ENCODE data around the gene B3GAT2. TPM values are rescaled to one million over a fixed set of nuclear protein-coding genes. Genes with fewer than 3 reads are reported as not detected.

The B3GAT2 gene
- polyA plus RNA-seq, 1 donor (not counting 4 experiments of a cell fraction or from before 2014, with no cell fraction given) = 0.01 TPM

- FAIRE-seq = no peak
- H3K4me2 ChIP-seq (ENCODE audit: control insufficient read depth, extremely low read depth, insufficient read depth, low read depth, low read length) = no peak overlapping the region
- H3K79me2 ChIP-seq (ENCODE audit: control insufficient read depth, insufficient read depth, low read length) = no peaks in the 10 kb centered on the region
- no peaks in the 10 kb centered on the region for H3K36me3 ChIP-seq (ENCODE audit: control insufficient read depth in 2 of 2, extremely low read depth in 1 of 2, insufficient read depth in 2 of 2, low read length in 2 of 2)
- no peaks in the 10 kb centered on the region for H3K9me1 ChIP-seq (ENCODE audit: control insufficient read depth, extremely low read depth, insufficient read depth, low read length)
- H3K9ac ChIP-seq (ENCODE audit: control insufficient read depth, extremely low read depth, insufficient read depth, low read length) = no peak overlapping the region
- H3K27me3 ChIP-seq (ENCODE audit: control insufficient read depth, extremely low read depth, insufficient read depth, low read length) = peaks cover 48% of the 10 kb centered on the region
- H3K4me1 ChIP-seq (ENCODE audit: control insufficient read depth, extremely low read depth, insufficient read depth, low read length) = peaks cover 4% of the 10 kb centered on the region
- DNase-seq (ENCODE audit: low read depth, low spot score) = no peak
- no peak overlapping the region for H3K4me3 ChIP-seq (ENCODE audit: control insufficient read depth in 2 of 3, extremely low read depth in 1 of 3, insufficient read depth in 2 of 3, low read depth in 1 of 3, low read length in 3 of 3)
- dilution Hi-C loops (cut with MboI; ENCODE audit: extremely low pct_ligation_motif_present, low sequenced_read_pairs) = no loop called here
- H2AFZ ChIP-seq (ENCODE audit: control insufficient read depth, low read length) = no peak overlapping the region
- H3K9me3 ChIP-seq (ENCODE audit: control insufficient read depth, low read depth, low read length) = no peaks in the 10 kb centered on the region
- TF ChIP-seq EZH2 (IDR thresholded peaks at IDR 0.05; ENCODE audit: low read length) (no peak), CTCF (optimal IDR thresholded peaks at IDR 0.05 in 1 of 3, IDR thresholded peaks at IDR 0.05 in 1 of 3, conservative IDR thresholded peaks at IDR 0.05 in 1 of 3; ENCODE audit: extremely low read depth in 1 of 3, insufficient read depth in 2 of 3, low read length in 3 of 3) (no peak)
- no peak overlapping the region for H3K27ac ChIP-seq (ENCODE audit: control insufficient read depth, insufficient read depth, low read length)
- H4K20me1 ChIP-seq (ENCODE audit: control insufficient read depth, extremely low read depth, insufficient read depth, low read length) = no peaks in the 10 kb centered on the region
These were observed 2.1 kb downstream of the B3GAT2 start for GRCh38 chr6:70954750-70955149.

- FAIRE-seq (no peak), DNase-seq (ENCODE audit: low read depth, low spot score) (no peak)
- TF ChIP-seq CTCF (optimal IDR thresholded peaks at IDR 0.05 in 1 of 3, IDR thresholded peaks at IDR 0.05 in 1 of 3, conservative IDR thresholded peaks at IDR 0.05 in 1 of 3; ENCODE audit: extremely low read depth in 1 of 3, insufficient read depth in 2 of 3, low read length in 3 of 3) (no peak), EZH2 (IDR thresholded peaks at IDR 0.05; ENCODE audit: low read length) (no peak)
- no peaks in the 10 kb centered on the region for H3K36me3 ChIP-seq (ENCODE audit: control insufficient read depth in 2 of 2, extremely low read depth in 1 of 2, insufficient read depth in 2 of 2, low read length in 2 of 2)
- no peaks in the 10 kb centered on the region for H3K79me2 ChIP-seq (ENCODE audit: control insufficient read depth, insufficient read depth, low read length)
- no peaks in the 10 kb centered on the region for H3K9me3 ChIP-seq (ENCODE audit: control insufficient read depth, low read depth, low read length)
- no peak overlapping the region for H3K4me3 ChIP-seq (ENCODE audit: control insufficient read depth in 2 of 3, extremely low read depth in 1 of 3, insufficient read depth in 2 of 3, low read depth in 1 of 3, low read length in 3 of 3)
- H4K20me1 ChIP-seq (ENCODE audit: control insufficient read depth, extremely low read depth, insufficient read depth, low read length) = no peaks in the 10 kb centered on the region
- H3K9me1 ChIP-seq (ENCODE audit: control insufficient read depth, extremely low read depth, insufficient read depth, low read length) = no peaks in the 10 kb centered on the region
- H3K4me1 ChIP-seq (ENCODE audit: control insufficient read depth, extremely low read depth, insufficient read depth, low read length) = peaks cover 4% of the 10 kb centered on the region
- no peak overlapping the region for H3K27ac ChIP-seq (ENCODE audit: control insufficient read depth, insufficient read depth, low read length)
- no peak overlapping the region for H2AFZ ChIP-seq (ENCODE audit: control insufficient read depth, low read length)
- peaks cover 48% of the 10 kb centered on the region for H3K27me3 ChIP-seq (ENCODE audit: control insufficient read depth, extremely low read depth, insufficient read depth, low read length)
- dilution Hi-C loops (cut with MboI; ENCODE audit: extremely low pct_ligation_motif_present, low sequenced_read_pairs) = no loop called here
- H3K4me2 ChIP-seq (ENCODE audit: control insufficient read depth, extremely low read depth, insufficient read depth, low read depth, low read length) = no peak overlapping the region
- H3K9ac ChIP-seq (ENCODE audit: control insufficient read depth, extremely low read depth, insufficient read depth, low read length) = no peak overlapping the region
These were observed 2.7 kb downstream of the B3GAT2 start for GRCh38 chr6:70954176-70954575.
